K562 (cell line): ENCODE data around the gene SMIM41. TPM values are rescaled to one million over a fixed set of nuclear protein-coding genes. Genes with fewer than 3 reads are reported as not detected.
A peak's percentile ranks its signal among the peaks of the same experiment; 100 is the strongest.

ENCODE experiments used
- GTF2B ChIP-seq: IDR thresholded peaks from 2 replicates; pipeline ENCODE4 v1.6.1; 2011; ENCODE audit not compliant: insufficient read length; ENCODE audit errors: extremely low read depth
- MECOM ChIP-seq: fragments of 250-450 bp; sonication (Bioruptor Pico); IDR thresholded peaks from 2 replicates; pipeline ENCODE4 v1.8.0; 2022; ENCODE audit warnings: inconsistent platforms
- NR2C1 ChIP-seq, 2 experiments: fragments of 450-650 bp; IDR thresholded peaks; 2 replicates each; pipeline ENCODE4 v1.6.1; 2017; ENCODE audit warnings: mild to moderate bottlenecking in 2 of 2, antibody characterized with exemption in 1 of 2, inconsistent platforms in 1 of 2, missing compliant biosample characterization in 1 of 2, missing genetic modification characterization in 1 of 2
- RBM34 ChIP-seq: fragments of 200-400 bp; formaldehyde crosslinking; IDR thresholded peaks from 2 replicates; pipeline ENCODE4 v1.6.1; 2018; ENCODE audit warnings: low read length, borderline replicate concordance; ENCODE audit not compliant: insufficient read depth
- SMAD3 ChIP-seq: fragments of 450-650 bp; formaldehyde crosslinking; conservative IDR thresholded peaks from 2 replicates; pipeline ENCODE4 v1.4.0; 2020; ENCODE audit warnings: mild to moderate bottlenecking
- SMAD4 ChIP-seq: fragments of 250-450 bp; sonication (Bioruptor Pico); conservative IDR thresholded peaks from 2 replicates; pipeline ENCODE4 v1.8.0; 2021; ENCODE audit warnings: inconsistent platforms, mild to moderate bottlenecking, moderate library complexity
- SMARCA5 ChIP-seq: fragments of 450-650 bp; IDR thresholded peaks from 2 replicates; pipeline ENCODE4 v1.6.1; 2016
- TCF15 ChIP-seq: fragments of 250-450 bp; sonication (Bioruptor Pico); IDR thresholded peaks from 2 replicates; pipeline ENCODE4 v1.8.0; 2022; ENCODE audit warnings: moderate library complexity, mild to moderate bottlenecking, inconsistent platforms
- XRCC3 ChIP-seq: fragments of 450-650 bp; IDR thresholded peaks from 2 replicates; pipeline ENCODE4 v1.6.1; 2017; ENCODE audit warnings: mild to moderate bottlenecking, moderate library complexity
- ZNF23 ChIP-seq: fragments of 250-450 bp; sonication (Bioruptor Pico); IDR thresholded peaks from 2 replicates; pipeline ENCODE4 v1.4.0; 2020; ENCODE audit warnings: mild to moderate bottlenecking
- ZNF444 ChIP-seq: fragments of 250-450 bp; sonication (Bioruptor Pico); IDR thresholded peaks from 2 replicates; pipeline ENCODE4 v1.4.0; 2020; ENCODE audit warnings: mild to moderate bottlenecking, moderate library complexity
- polyA plus RNA-seq, 8 experiments: library from polyadenylated mRNA; depleted of rRNA in 4 of 8; stranded (reverse) in 5 of 8; unstranded in 3 of 8; fragments of >200 nt; fragmentation: Nextera tagmentation in 2 of 8; fragmentation: Illumina TruSeq in 1 of 8; extraction: Ambion mirVana in 2 of 8; extraction: Trizol in 1 of 8; gene quantifications; 2 replicates each; pipeline versions ENCODE4 v1.2.1 to v1.2.3, GENCODE V29; 2011 to 2014; ENCODE audit warnings: inconsistent platforms in 1 of 8, missing spikeins in 1 of 8
- total RNA-seq, 7 experiments: library from RNA; depleted of rRNA in 6 of 7; stranded (reverse); fragments of >200 nt in 6 of 7; fragmentation: Illumina TruSeq in 2 of 7; extraction: Trizol in 2 of 7; gene quantifications; 2 replicates each; pipeline versions ENCODE4 v1.2.1 to v1.2.3, GENCODE V29; 2011 to 2021; ENCODE audit warnings: low replicate concordance in 1 of 7
- TF ChIP-seq, protein P1 (sequence below): sonication (generic); formaldehyde crosslinking; IDR thresholded peaks from 2 replicates; pipeline ENCODE4 v1.8.0; 2022; ENCODE audit warnings: mild to moderate bottlenecking, missing genetic modification reagents
- TF ChIP-seq, protein P2 (sequence below): sonication (generic); formaldehyde crosslinking; IDR thresholded peaks from 2 replicates; pipeline ENCODE4 v1.8.1; 2023; ENCODE audit warnings: mild to moderate bottlenecking, missing genetic modification reagents
- TF ChIP-seq, protein P3 (sequence below), 2 experiments: fragments of 450-650 bp in 1 of 2; sonication (generic) in 1 of 2; formaldehyde crosslinking in 1 of 2; IDR thresholded peaks in 1 of 2; conservative IDR thresholded peaks in 1 of 2; 2 replicates each; pipeline versions ENCODE4 v1.6.1 to v1.8.1; 2016 to 2023; ENCODE audit warnings: mild to moderate bottlenecking in 2 of 2, moderate library complexity in 2 of 2, inconsistent platforms in 1 of 2, missing genetic modification reagents in 1 of 2
- TF ChIP-seq, protein P4 (sequence below), 3 experiments: fragments of 200-800 bp in 1 of 3; sonication (Bioruptor generic) in 1 of 3; sonication (generic) in 1 of 3; formaldehyde crosslinking in 1 of 3; IDR thresholded peaks; 2 replicates each; pipeline versions ENCODE4 v1.6.1 to v1.8.0; 2016 to 2022; ENCODE audit warnings: mild to moderate bottlenecking in 2 of 3, missing compliant biosample characterization in 2 of 3, missing genetic modification characterization in 2 of 3, missing genetic modification reagents in 1 of 3

SMIM41 gene
- total and polyA plus RNA-seq, 9 of the 15 experiments (the other 6 are each of a cell fraction or from before 2014, with no cell fraction given), result not detected

DNA sequence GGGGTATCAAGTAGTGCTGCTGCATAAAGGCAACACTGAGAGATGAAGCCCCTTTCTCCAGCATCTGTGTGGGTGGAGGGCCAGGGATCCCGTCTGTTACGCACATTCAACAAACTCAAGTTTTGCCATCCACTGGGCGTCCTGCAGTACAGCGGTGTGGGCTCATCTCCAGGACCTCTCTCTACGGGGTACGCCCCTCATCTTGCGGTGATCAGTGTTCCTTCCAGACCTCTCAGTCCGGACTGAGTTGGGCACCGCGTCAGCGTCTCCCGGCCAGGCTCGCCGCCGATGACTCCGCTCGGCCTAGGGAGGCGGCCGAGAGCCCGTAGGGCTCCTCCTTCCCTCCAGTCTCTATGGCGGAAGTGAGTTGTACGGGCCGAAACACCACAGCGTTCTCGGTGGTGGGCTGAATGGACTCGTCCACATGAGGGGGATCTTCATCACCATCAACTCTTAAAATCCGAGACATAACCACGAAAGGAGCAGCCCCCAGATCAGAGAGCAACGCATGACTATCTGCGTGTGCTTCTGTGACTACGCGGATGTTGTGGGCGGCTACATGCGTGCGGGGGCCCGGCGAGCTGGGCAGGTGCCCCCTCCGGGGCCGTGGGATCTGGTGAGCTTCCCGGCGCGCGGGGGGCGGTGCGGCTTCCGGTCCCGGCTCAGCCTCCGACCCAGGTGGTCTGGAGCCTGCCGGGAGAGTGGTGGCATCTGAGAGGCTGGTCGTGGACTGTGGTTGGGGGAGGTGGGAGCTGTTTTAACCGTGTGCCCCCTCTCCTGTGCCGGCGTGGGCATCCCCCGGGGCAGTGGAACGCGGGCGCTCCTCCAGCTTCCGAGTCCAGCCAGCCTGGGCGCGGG, 9.9 kb upstream of the SMIM41 start, which contains the start of gene ATG101 (continued):
- TF ChIP-seq SMAD3 (CRISPR knock-in tag) (no peak), ZNF444 (CRISPR knock-in tag) (no peak), TCF15 (CRISPR knock-in tag) (no peak), XRCC3 (no peak), SMARCA5 (no peak), NR2C1 (IDR thresholded peaks at IDR 0.05) (peak; percentile 72), NR2C1 (tag; IDR thresholded peaks at IDR 0.05) (peak; percentile 45), ZNF23 (CRISPR knock-in tag) (no peak), RBM34 (no peak), GTF2B (no peak), MECOM (CRISPR knock-in tag) (0 out of 2 replicates have a peak, but pooled peaks have one; percentile 43), SMAD4 (CRISPR knock-in tag) (peak; percentile 89)
- TF ChIP-seq, protein P1, sequence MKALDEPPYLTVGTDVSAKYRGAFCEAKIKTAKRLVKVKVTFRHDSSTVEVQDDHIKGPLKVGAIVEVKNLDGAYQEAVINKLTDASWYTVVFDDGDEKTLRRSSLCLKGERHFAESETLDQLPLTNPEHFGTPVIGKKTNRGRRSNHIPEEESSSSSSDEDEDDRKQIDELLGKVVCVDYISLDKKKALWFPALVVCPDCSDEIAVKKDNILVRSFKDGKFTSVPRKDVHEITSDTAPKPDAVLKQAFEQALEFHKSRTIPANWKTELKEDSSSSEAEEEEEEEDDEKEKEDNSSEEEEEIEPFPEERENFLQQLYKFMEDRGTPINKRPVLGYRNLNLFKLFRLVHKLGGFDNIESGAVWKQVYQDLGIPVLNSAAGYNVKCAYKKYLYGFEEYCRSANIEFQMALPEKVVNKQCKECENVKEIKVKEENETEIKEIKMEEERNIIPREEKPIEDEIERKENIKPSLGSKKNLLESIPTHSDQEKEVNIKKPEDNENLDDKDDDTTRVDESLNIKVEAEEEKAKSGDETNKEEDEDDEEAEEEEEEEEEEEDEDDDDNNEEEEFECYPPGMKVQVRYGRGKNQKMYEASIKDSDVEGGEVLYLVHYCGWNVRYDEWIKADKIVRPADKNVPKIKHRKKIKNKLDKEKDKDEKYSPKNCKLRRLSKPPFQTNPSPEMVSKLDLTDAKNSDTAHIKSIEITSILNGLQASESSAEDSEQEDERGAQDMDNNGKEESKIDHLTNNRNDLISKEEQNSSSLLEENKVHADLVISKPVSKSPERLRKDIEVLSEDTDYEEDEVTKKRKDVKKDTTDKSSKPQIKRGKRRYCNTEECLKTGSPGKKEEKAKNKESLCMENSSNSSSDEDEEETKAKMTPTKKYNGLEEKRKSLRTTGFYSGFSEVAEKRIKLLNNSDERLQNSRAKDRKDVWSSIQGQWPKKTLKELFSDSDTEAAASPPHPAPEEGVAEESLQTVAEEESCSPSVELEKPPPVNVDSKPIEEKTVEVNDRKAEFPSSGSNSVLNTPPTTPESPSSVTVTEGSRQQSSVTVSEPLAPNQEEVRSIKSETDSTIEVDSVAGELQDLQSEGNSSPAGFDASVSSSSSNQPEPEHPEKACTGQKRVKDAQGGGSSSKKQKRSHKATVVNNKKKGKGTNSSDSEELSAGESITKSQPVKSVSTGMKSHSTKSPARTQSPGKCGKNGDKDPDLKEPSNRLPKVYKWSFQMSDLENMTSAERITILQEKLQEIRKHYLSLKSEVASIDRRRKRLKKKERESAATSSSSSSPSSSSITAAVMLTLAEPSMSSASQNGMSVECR (CRISPR knock-in tag), result peak; percentile 91
- TF ChIP-seq, protein P2, sequence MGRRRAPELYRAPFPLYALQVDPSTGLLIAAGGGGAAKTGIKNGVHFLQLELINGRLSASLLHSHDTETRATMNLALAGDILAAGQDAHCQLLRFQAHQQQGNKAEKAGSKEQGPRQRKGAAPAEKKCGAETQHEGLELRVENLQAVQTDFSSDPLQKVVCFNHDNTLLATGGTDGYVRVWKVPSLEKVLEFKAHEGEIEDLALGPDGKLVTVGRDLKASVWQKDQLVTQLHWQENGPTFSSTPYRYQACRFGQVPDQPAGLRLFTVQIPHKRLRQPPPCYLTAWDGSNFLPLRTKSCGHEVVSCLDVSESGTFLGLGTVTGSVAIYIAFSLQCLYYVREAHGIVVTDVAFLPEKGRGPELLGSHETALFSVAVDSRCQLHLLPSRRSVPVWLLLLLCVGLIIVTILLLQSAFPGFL (CRISPR knock-in tag), result no peak
- TF ChIP-seq, protein P3, sequence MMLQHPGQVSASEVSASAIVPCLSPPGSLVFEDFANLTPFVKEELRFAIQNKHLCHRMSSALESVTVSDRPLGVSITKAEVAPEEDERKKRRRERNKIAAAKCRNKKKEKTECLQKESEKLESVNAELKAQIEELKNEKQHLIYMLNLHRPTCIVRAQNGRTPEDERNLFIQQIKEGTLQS (IDR thresholded peaks at IDR 0.05), result peak; percentile 59; the same call in 1 of the 2 replicates
- TF ChIP-seq, protein P3 (CRISPR knock-in tag; conservative IDR thresholded peaks at IDR 0.05), result no peak
- TF ChIP-seq, protein P4, sequence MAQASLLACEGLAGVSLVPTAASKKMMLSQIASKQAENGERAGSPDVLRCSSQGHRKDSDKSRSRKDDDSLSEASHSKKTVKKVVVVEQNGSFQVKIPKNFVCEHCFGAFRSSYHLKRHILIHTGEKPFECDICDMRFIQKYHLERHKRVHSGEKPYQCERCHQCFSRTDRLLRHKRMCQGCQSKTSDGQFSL (CRISPR knock-in tag; IDR thresholded peaks at IDR 0.05), result no peak
- TF ChIP-seq, protein P4 (tag; IDR thresholded peaks at IDR 0.05), result no peak
